Heart left ventricle (tissue), 16 donors: ENCODE data around the gene CCDC33. TPM values are rescaled to one million over a fixed set of nuclear protein-coding genes. Genes with fewer than 3 reads are reported as not detected.

Experiments used
- ATAC-seq, 4 donors: fragments of 200-7000 bp; cut with Tn5 transposase; one replicate each; pipeline ENCODE4 v1.9.1; 2020 to 2022; ENCODE audit warnings: moderate library complexity in 4 of 4, mild to moderate bottlenecking in 3 of 4, moderate number of reproducible peaks in 1 of 4
- DNase-seq, 5 donors: peaks; one replicate each; pipeline ENCODE4 v3.0.0-alpha.2; 2020
- H3K27ac ChIP-seq, 12 donors: fragments of 200-600 bp; sonication (generic) in 4 of 12; one replicate each; pipeline versions ENCODE4 v1.5.0 to v1.8.0; 2016 to 2022; ENCODE audit warnings: mild to moderate bottlenecking in 2 of 12
- H3K27me3 ChIP-seq, 9 donors: fragments of 200-600 bp; sonication (generic) in 2 of 9; one replicate each; pipeline versions ENCODE4 v1.5.1 to v1.8.0; 2016 to 2022; ENCODE audit warnings: mild to moderate bottlenecking in 3 of 9
- H3K36me3 ChIP-seq, 9 donors: fragments of 200-600 bp; sonication (generic) in 2 of 9; one replicate each; pipeline versions ENCODE4 v1.5.0 to v1.8.0; 2018 to 2022; ENCODE audit warnings: mild to moderate bottlenecking in 2 of 9
- H3K4me1 ChIP-seq, 12 donors: fragments of 200-600 bp; sonication (generic) in 4 of 12; one replicate each; pipeline versions ENCODE4 v1.5.0 to v1.8.0; 2016 to 2022; ENCODE audit warnings: mild to moderate bottlenecking in 3 of 12
- H3K4me3 ChIP-seq, 12 donors: fragments of 200-600 bp; sonication (generic) in 4 of 12; one replicate each; pipeline versions ENCODE4 v1.5.0 to v1.8.0; 2017 to 2022; ENCODE audit warnings: mild to moderate bottlenecking in 9 of 12, moderate library complexity in 4 of 12
- H3K9me3 ChIP-seq, 12 donors: fragments of 200-600 bp; sonication (generic) in 4 of 12; one replicate each; pipeline versions ENCODE4 v1.5.0 to v1.8.0; 2016 to 2022; ENCODE audit warnings: mild to moderate bottlenecking in 1 of 12
- POLR2A ChIP-seq, 2 donors: fragments of 450-650 bp; IDR thresholded peaks; one replicate each; pipeline ENCODE4 v1.6.1; 2017; ENCODE audit warnings: antibody characterized with exemption in 2 of 2, mild to moderate bottlenecking in 2 of 2, moderate library complexity in 2 of 2
- WGBS, 4 donors: extraction: QIAGEN DNeasy Blood & Tissue Kit in 2 of 4; methylation state at CpG; one replicate each; pipeline versions ENCODE4 v1.1.5 to v1.1.7; 2013 to 2018; 5-methylcytosine and 5-hydroxymethylcytosine counted together
- intact Hi-C, 10 donors: fragments of 100-400 bp; cut with DNase I; formaldehyde crosslinking; loops; one replicate each; pipeline versions ENCODE4 v1.11.1 to v1.14.2; 2022
- polyA plus RNA-seq, 2 donors: library from polyadenylated mRNA; stranded (reverse); fragments of 200-250 nt; gene quantifications; one replicate each; pipeline ENCODE4 v1.2.3, GENCODE V29; 2013
- total RNA-seq, 9 donors: library from RNA; depleted of rRNA in 2 of 9; stranded (reverse); fragments of >200 nt in 2 of 9; fragmentation: NEBNext Ultra II Directional in 3 of 9; extraction: Animal tissue kit (Norgen Biotek cat#: 25700) in 3 of 9; gene quantifications; one replicate each; pipeline versions ENCODE4 v1.1.0 to v1.2.4, GENCODE V29; 2016 to 2023
- TF ChIP-seq, protein P1 (sequence below), 12 donors: fragments of 200-600 bp; sonication (generic) in 4 of 12; IDR thresholded peaks; one replicate each; pipeline versions ENCODE4 v1.5.0 to v1.8.0; 2018 to 2022; ENCODE audit warnings: antibody characterized with exemption in 12 of 12, mild to moderate bottlenecking in 5 of 12
- donor health status: ischemic (EF 13 %, LVEDD 7.1; RV severe dilation, severe dysfunction).
- donor health status: healthy with polysubstance abuse.
- donor health status: DM: no; HTN: yes; CAD: no.
- donor health status: DM: no; HTN: no; CAD: no.
- donor health status: ischemic (EF 25% LVEDD 6.9; RV normal size, moderate dysfunction).
- donor health status: ischemic (EF 25% LVEDD 5.7; RV mildly dilated, moderate dysfunction).
- donor health status: healthy.
- donor health status: DM: yes; HTN: yes; CAD: no.
- donor health status: ischemic (EF 35%, LVEDD 5.7; RV mildly dilated, moderate dysfunction).
- donor health status: nonischemic (EF 11% LVEDD 7.7; RV severe dilation, severe dysfunction).
- donor health status: DM: yes; HTN: yes; CAD: no.
- donor health status: PGD.
- donor health status: ischemic (EF 29% LVEDD 5.4; RV normal size, mild dysfunction).
- donor health status: nonischemic (EF 23%, LVEDD 6.1; RV moderate dilation, normal function).

The CCDC33 gene
- total and polyA plus RNA-seq, 11 donors: 0.08 TPM; not detected in 10

DNA sequence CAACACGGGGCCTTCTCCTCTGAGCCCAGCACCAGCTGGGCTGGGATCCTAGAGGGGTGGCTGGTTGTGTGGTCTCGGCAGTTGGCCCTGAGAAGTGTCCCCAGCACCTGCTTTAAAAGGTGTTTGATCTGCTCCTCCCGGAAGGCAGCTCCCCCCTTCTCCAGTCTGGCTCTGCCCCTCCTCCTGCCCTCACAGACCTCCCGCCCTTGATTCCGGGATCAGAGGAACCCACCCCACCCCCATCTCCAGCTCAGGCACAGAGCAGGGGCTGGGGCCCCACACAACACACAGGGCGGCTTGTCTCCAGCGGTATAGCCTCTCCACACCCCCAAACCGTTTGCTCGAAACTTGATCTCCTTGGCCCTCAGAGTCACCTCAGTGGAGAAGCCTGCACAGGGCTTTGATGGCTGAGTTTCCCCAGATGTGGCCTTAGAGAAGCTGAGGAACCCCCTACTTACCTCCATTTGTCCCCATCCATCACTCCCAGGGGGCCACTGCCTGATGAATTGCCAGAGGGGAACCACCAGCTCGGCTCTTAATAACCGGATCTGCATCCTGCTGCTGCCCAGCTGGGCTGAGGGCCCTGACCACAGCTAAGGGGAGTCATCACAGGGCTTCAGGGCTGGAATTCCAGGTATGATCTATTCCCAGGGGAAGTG is 27.1 kb upstream of the CCDC33 start:
- intact Hi-C loops: no loop called here
- DNase-seq: no peak
- Histone ChIP-seq H3K9me3 (no peaks in the 10 kb centered on the region), H3K36me3 (no peaks in the 10 kb centered on the region), H3K27me3 (no peaks in the 10 kb centered on the region), H3K4me1 (peaks cover 0 to 31% (median 6%) of the 10 kb centered on the region in 12 donors), H3K27ac (no peak overlapping the region), H3K4me3 (no peak overlapping the region)
- no peak for ATAC-seq
- no peak for TF ChIP-seq POLR2A (IDR thresholded peaks at IDR 0.05)
- TF ChIP-seq, protein P1, sequence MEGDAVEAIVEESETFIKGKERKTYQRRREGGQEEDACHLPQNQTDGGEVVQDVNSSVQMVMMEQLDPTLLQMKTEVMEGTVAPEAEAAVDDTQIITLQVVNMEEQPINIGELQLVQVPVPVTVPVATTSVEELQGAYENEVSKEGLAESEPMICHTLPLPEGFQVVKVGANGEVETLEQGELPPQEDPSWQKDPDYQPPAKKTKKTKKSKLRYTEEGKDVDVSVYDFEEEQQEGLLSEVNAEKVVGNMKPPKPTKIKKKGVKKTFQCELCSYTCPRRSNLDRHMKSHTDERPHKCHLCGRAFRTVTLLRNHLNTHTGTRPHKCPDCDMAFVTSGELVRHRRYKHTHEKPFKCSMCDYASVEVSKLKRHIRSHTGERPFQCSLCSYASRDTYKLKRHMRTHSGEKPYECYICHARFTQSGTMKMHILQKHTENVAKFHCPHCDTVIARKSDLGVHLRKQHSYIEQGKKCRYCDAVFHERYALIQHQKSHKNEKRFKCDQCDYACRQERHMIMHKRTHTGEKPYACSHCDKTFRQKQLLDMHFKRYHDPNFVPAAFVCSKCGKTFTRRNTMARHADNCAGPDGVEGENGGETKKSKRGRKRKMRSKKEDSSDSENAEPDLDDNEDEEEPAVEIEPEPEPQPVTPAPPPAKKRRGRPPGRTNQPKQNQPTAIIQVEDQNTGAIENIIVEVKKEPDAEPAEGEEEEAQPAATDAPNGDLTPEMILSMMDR (IDR thresholded peaks at IDR 0.05): no peak
- WGBS, 4 donors: 63 to 78% (median 69%) methylated on average over 11 of the region's 11 CpGs

DNA sequence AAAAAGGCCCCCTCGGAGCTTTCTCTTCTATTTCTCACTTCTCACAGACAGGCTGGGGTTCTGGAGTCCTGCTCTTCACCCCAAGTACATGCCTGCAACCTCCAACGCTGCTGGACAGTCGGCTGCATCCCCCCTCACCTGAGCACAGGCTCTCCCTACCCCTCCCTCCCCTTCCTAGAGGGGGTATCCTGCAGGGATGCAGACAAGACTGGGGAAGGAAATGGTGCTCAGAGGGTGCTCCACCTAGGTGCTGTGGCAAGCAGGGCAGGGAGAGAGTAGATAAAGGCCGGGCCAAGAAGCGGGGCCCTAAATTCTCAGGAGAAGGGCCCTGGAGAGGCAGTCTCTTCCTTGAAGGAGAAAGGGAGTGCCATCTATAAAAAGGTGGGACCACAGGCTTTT is 26.6 kb upstream of the CCDC33 start:
- intact Hi-C loops: no loop called here
- Histone ChIP-seq H3K4me3 (no peak overlapping the region), H3K36me3 (no peaks in the 10 kb centered on the region), H3K27ac (no peak overlapping the region), H3K4me1 (peaks cover 0 to 30% (median 6%) of the 10 kb centered on the region in 12 donors), H3K27me3 (no peaks in the 10 kb centered on the region), H3K9me3 (no peaks in the 10 kb centered on the region)
- DNase-seq: no peak
- peak in 1 of 4 donors; percentile 9 for ATAC-seq
- 81 to 84% (median 81%) methylated on average over 5 of the region's 5 CpGs for WGBS, 4 donors
- TF ChIP-seq POLR2A (IDR thresholded peaks at IDR 0.05): no peak
- TF ChIP-seq, protein P1 (IDR thresholded peaks at IDR 0.05): no peak

DNA sequence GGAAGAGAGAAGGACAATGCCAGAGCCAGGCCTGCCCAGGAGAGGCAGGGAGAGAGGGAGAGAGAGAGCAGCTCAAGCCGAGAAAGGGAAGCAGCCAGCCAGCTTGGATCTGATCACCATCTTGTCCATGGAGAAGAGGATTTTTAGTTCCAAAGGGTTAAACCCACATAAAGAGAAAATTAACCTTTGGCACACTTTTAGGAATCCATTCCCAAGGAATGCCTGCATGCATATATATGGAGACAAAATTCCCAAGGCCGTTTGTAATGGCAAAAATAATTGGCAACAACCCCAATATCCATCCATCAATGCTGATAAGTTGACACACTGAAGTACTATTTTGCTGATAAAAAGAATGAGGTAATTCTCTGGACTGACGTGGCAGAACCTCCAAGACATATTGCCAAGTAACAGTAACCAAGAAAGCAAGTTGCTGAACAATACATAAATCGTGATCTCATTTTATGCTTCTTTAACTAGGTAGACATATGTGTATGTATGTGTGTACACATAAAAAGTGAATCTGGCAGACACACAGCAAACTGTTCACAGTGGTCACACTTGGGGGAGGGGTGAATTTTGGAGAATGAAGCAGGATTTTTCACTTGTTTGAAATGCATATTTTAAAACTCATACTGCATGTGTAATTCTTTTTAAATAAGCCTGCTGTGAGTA is 26.0 kb upstream of the CCDC33 start:
- H3K4me3 ChIP-seq: no peak overlapping the region
- ATAC-seq (peak in 3 of 4 donors; percentile 8 to 68 (median 39)), DNase-seq (no peak)
- TF ChIP-seq, protein P1 (IDR thresholded peaks at IDR 0.05): no peak
- H3K27me3 ChIP-seq: no peaks in the 10 kb centered on the region
- WGBS, 4 donors: 17 to 32% (median 27%) methylated on average over 4 of the region's 4 CpGs
- no peaks in the 10 kb centered on the region for H3K36me3 ChIP-seq
- H3K9me3 ChIP-seq: no peaks in the 10 kb centered on the region
- intact Hi-C loops: no loop called here
- H3K27ac ChIP-seq: no peak overlapping the region
- peaks cover 0 to 25% (median 6%) of the 10 kb centered on the region in 12 donors for H3K4me1 ChIP-seq

DNA sequence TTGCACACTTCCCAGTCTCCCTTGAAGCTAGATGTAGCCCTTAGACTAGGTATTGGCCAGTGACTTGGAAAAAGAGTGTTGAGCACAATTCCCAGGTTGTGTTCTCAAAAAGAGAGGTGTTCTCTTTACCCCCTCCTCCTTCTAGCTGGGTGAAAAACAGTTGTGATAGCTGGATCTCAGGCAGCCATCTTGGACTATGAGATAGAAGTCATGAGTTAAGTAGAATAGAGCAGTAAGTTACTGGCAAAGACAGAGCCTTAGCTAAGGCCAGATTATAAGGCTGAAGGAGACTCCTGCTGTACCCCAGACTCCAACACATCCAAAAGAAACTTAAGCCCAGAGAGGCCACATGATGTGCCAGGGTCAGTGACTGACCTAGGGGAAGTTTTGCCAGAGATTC is 25.4 kb upstream of the CCDC33 start:
- H3K27ac ChIP-seq: no peak overlapping the region
- no peaks in the 10 kb centered on the region for H3K9me3 ChIP-seq
- ATAC-seq (no peak), DNase-seq (no peak)
- intact Hi-C loops: no loop called here
- H3K27me3 ChIP-seq: no peaks in the 10 kb centered on the region
- peaks cover 0 to 20% (median 6%) of the 10 kb centered on the region in 12 donors for H3K4me1 ChIP-seq
- no peak overlapping the region for H3K4me3 ChIP-seq
- no peaks in the 10 kb centered on the region for H3K36me3 ChIP-seq
- TF ChIP-seq, protein P1 (IDR thresholded peaks at IDR 0.05): no peak
- TF ChIP-seq POLR2A (IDR thresholded peaks at IDR 0.05): no peak
